Vagina (tissue), 2 donors: ENCODE measurements around the gene SYNJ1. TPM values are rescaled to one million over a fixed set of nuclear protein-coding genes. Genes with fewer than 3 reads are reported as not detected.

ENCODE experiments used
- DNase-seq, 2 donors: peaks; one replicate each; pipeline ENCODE4 v3.0.0-alpha.2; 2017; ENCODE audit errors: extremely low spot score in 2 of 2
- H3K27ac ChIP-seq: fragments of 200-600 bp; sonication (generic); one replicate; pipeline ENCODE4 v1.5.1; 2019
- H3K27me3 ChIP-seq: fragments of 200-600 bp; sonication (generic); one replicate; pipeline ENCODE4 v1.5.1; 2019
- H3K36me3 ChIP-seq, 2 donors: fragments of 200-600 bp; sonication (generic); one replicate each; pipeline ENCODE4 v1.5.1; 2017 to 2019
- H3K4me1 ChIP-seq: fragments of 200-600 bp; sonication (generic); one replicate; pipeline ENCODE4 v1.5.1; 2019
- H3K4me3 ChIP-seq, 2 donors: fragments of 200-600 bp; sonication (generic); 1 replicate in 1 of 2; 2 replicates in 1 of 2; pipeline ENCODE4 v1.5.1; 2016 to 2019
- H3K9me3 ChIP-seq: fragments of 200-600 bp; sonication (generic); one replicate; pipeline ENCODE4 v1.5.1; 2019
- CTCF ChIP-seq, 3 experiments: fragments of 450-650 bp in 2 of 3; fragments of 200-600 bp in 1 of 3; sonication (generic) in 1 of 3; IDR thresholded peaks; one replicate each; pipeline ENCODE4 v1.5.1; 2017 to 2019; ENCODE audit warnings: antibody characterized with exemption in 3 of 3, mild to moderate bottlenecking in 2 of 3, moderate library complexity in 2 of 3
- POLR2A ChIP-seq, 2 donors: fragments of 450-650 bp; IDR thresholded peaks; one replicate each; pipeline ENCODE4 v1.6.1; 2017; ENCODE audit warnings: antibody characterized with exemption in 2 of 2, mild to moderate bottlenecking in 2 of 2, moderate library complexity in 2 of 2
- POLR2AphosphoS5 ChIP-seq, 2 donors: sonication (generic); formaldehyde crosslinking; IDR thresholded peaks; one replicate each; pipeline ENCODE4 v1.9.0; 2017; ENCODE audit warnings: antibody characterized with exemption in 2 of 2, mild to moderate bottlenecking in 2 of 2, low read depth in 1 of 2; ENCODE audit not compliant: insufficient read depth in 1 of 2
- intact Hi-C: fragments of 100-400 bp; cut with DNase I; formaldehyde crosslinking; loops from one replicate; pipeline ENCODE4 v1.15.1; 2023
- total RNA-seq: library from RNA; depleted of rRNA; stranded (reverse); fragments of >200 nt; gene quantifications from one replicate; pipeline ENCODE4 v1.2.3, GENCODE V29; 2016

The SYNJ1 gene
- total RNA-seq, 1 donor from 2014 or later: 22.8 TPM

- TF ChIP-seq POLR2A (IDR thresholded peaks at IDR 0.05): no peak
- TF ChIP-seq POLR2AphosphoS5 (IDR thresholded peaks at IDR 0.05; ENCODE audit: insufficient read depth in 1 of 2, low read depth in 1 of 2): no peak
- no peak for TF ChIP-seq CTCF (IDR thresholded peaks at IDR 0.05)
- no peak overlapping the region for H3K4me3 ChIP-seq
- no peaks in the 10 kb centered on the region for H3K36me3 ChIP-seq
- no peak for DNase-seq
- intact Hi-C loops: no loop called here
- H3K4me1 ChIP-seq: no peaks in the 10 kb centered on the region
- no peaks in the 10 kb centered on the region for H3K27me3 ChIP-seq
- H3K27ac ChIP-seq: no peak overlapping the region
- H3K9me3 ChIP-seq: no peaks in the 10 kb centered on the region
Measured at GRCh38 chr21:32708069-32708468, 19.7 kb downstream of the SYNJ1 start.

GRCh38 chr21:32705901-32706300 is 21.9 kb downstream of the SYNJ1 start:
- no peak for TF ChIP-seq POLR2AphosphoS5 (IDR thresholded peaks at IDR 0.05; ENCODE audit: insufficient read depth in 1 of 2, low read depth in 1 of 2)
- DNase-seq: no peak
- intact Hi-C loops: no loop called here

GRCh38 chr21:32705139-32705538 is 22.7 kb downstream of the SYNJ1 start:
- no peak overlapping the region for H3K27ac ChIP-seq
- H3K4me1 ChIP-seq: no peaks in the 10 kb centered on the region
- peaks cover 0 to 2% of the 10 kb centered on the region in 2 donors for H3K36me3 ChIP-seq
- TF ChIP-seq POLR2A (IDR thresholded peaks at IDR 0.05): no peak
- TF ChIP-seq CTCF (IDR thresholded peaks at IDR 0.05): no peak
- TF ChIP-seq POLR2AphosphoS5 (IDR thresholded peaks at IDR 0.05; ENCODE audit: insufficient read depth in 1 of 2, low read depth in 1 of 2): no peak
- intact Hi-C loops: no loop called here
- H3K4me3 ChIP-seq: no peak overlapping the region
- DNase-seq: no peak
- H3K27me3 ChIP-seq: no peaks in the 10 kb centered on the region
- H3K9me3 ChIP-seq: no peaks in the 10 kb centered on the region

More at GRCh38 chr21:32705901-32706300, 21.9 kb downstream of the SYNJ1 start:
- H3K4me1 ChIP-seq: no peaks in the 10 kb centered on the region
- H3K36me3 ChIP-seq: no peaks in the 10 kb centered on the region
- H3K4me3 ChIP-seq: no peak overlapping the region
- no peaks in the 10 kb centered on the region for H3K27me3 ChIP-seq
- no peak overlapping the region for H3K27ac ChIP-seq
- H3K9me3 ChIP-seq: no peaks in the 10 kb centered on the region

GRCh38 chr21:32702702-32703101 is 25.1 kb downstream of the SYNJ1 start:
- peaks cover 7% of the 10 kb centered on the region for H3K4me1 ChIP-seq
- intact Hi-C loops: no loop called here

GRCh38 chr21:32698971-32699693 is 28.7 kb downstream of the SYNJ1 start:
- no peak for DNase-seq
- Histone ChIP-seq H3K4me3 (no peak overlapping the region), H3K4me1 (peaks cover 7% of the 10 kb centered on the region), H3K27ac (no peak overlapping the region), H3K36me3 (peaks cover 0 to 4% of the 10 kb centered on the region in 2 donors), H3K27me3 (no peaks in the 10 kb centered on the region), H3K9me3 (no peaks in the 10 kb centered on the region)
- TF ChIP-seq CTCF (IDR thresholded peaks at IDR 0.05) (no peak), POLR2AphosphoS5 (IDR thresholded peaks at IDR 0.05; ENCODE audit: insufficient read depth in 1 of 2, low read depth in 1 of 2) (no peak), POLR2A (IDR thresholded peaks at IDR 0.05) (no peak)
- intact Hi-C loops: no loop called here

More at GRCh38 chr21:32702702-32703101, 25.1 kb downstream of the SYNJ1 start:
- Histone ChIP-seq H3K27me3 (no peaks in the 10 kb centered on the region), H3K36me3 (peaks cover 0 to 4% of the 10 kb centered on the region in 2 donors), H3K9me3 (no peaks in the 10 kb centered on the region), H3K4me3 (no peak overlapping the region), H3K27ac (no peak overlapping the region)
- no peak for DNase-seq
- TF ChIP-seq POLR2A (IDR thresholded peaks at IDR 0.05): no peak
- TF ChIP-seq POLR2AphosphoS5 (IDR thresholded peaks at IDR 0.05; ENCODE audit: insufficient read depth in 1 of 2, low read depth in 1 of 2): no peak
- no peak for TF ChIP-seq CTCF (IDR thresholded peaks at IDR 0.05)
